ENCODE results near the gene EXPH5.

DNA sequence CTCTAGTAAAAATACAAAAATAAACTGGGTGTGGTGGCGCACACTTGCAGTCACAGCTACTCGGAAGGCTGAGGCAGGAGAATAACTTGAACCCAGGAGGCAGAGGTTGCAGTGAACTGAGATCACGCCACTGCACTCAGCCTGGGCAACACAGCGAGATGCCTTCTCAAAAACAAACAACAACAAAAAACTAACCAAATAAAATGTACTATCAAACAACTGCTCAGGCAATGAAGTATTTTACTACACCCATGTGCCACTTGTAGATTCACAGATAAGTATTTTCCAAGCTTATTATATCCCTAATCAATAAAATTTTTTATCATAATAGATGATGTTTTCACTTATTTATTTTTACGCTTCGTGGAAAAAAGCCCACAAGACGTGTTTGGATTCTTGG is 127.2 kb downstream of the EXPH5 start:
- TF ChIP-seq POLR2A (IDR thresholded peaks at IDR 0.05), result no peak
- TF ChIP-seq, protein P1, sequence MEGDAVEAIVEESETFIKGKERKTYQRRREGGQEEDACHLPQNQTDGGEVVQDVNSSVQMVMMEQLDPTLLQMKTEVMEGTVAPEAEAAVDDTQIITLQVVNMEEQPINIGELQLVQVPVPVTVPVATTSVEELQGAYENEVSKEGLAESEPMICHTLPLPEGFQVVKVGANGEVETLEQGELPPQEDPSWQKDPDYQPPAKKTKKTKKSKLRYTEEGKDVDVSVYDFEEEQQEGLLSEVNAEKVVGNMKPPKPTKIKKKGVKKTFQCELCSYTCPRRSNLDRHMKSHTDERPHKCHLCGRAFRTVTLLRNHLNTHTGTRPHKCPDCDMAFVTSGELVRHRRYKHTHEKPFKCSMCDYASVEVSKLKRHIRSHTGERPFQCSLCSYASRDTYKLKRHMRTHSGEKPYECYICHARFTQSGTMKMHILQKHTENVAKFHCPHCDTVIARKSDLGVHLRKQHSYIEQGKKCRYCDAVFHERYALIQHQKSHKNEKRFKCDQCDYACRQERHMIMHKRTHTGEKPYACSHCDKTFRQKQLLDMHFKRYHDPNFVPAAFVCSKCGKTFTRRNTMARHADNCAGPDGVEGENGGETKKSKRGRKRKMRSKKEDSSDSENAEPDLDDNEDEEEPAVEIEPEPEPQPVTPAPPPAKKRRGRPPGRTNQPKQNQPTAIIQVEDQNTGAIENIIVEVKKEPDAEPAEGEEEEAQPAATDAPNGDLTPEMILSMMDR (IDR thresholded peaks at IDR 0.05), result no peak

Measured in uterus (tissue), 2 donors.